Peyer's patch (tissue), 4 donors: ENCODE results near the gene MDC1. TPM values are rescaled to one million over a fixed set of nuclear protein-coding genes. Genes with fewer than 3 reads are reported as not detected.

ENCODE experiments used
- DNase-seq, 3 donors: peaks; one replicate each; pipeline ENCODE4 v3.0.0-alpha.2; 2017 to 2019
- H3K27ac ChIP-seq, 4 donors: fragments of 200-600 bp; sonication (generic); one replicate each; pipeline ENCODE4 v1.5.1; 2016 to 2019
- H3K27me3 ChIP-seq, 2 donors: fragments of 200-600 bp; sonication (generic); one replicate each; pipeline ENCODE4 v1.5.1; 2019
- H3K36me3 ChIP-seq, 3 donors: fragments of 200-600 bp; sonication (generic); one replicate each; pipeline ENCODE4 v1.5.1; 2016 to 2019
- H3K4me1 ChIP-seq, 4 donors: fragments of 200-600 bp; sonication (generic); one replicate each; pipeline ENCODE4 v1.5.1; 2016 to 2019
- H3K4me3 ChIP-seq, 4 donors: fragments of 200-600 bp; sonication (generic); 1 replicate in 3 of 4; 2 replicates in 1 of 4; pipeline ENCODE4 v1.5.1; 2016 to 2019; ENCODE audit warnings: mild to moderate bottlenecking in 1 of 4
- H3K9me3 ChIP-seq, 4 donors: fragments of 200-600 bp; sonication (generic); one replicate each; pipeline ENCODE4 v1.5.1; 2016 to 2019; ENCODE audit warnings: mild to moderate bottlenecking in 1 of 4
- POLR2A ChIP-seq, 2 donors: fragments of 450-650 bp; IDR thresholded peaks; one replicate each; pipeline ENCODE4 v1.5.1; 2017; ENCODE audit warnings: antibody characterized with exemption in 2 of 2, mild to moderate bottlenecking in 2 of 2, moderate library complexity in 2 of 2
- total RNA-seq, 4 donors: library from RNA; depleted of rRNA; stranded (reverse); fragments of >200 nt; gene quantifications; one replicate each; pipeline ENCODE4 v1.1.0, GENCODE V29; 2016
- TF ChIP-seq, protein P1 (sequence below), 6 experiments: fragments of 450-650 bp in 4 of 6; fragments of 200-600 bp in 2 of 6; sonication (generic) in 1 of 6; IDR thresholded peaks; one replicate each; pipeline ENCODE4 v1.5.1; 2017 to 2019; ENCODE audit warnings: antibody characterized with exemption in 6 of 6, mild to moderate bottlenecking in 3 of 6, moderate library complexity in 1 of 6

The MDC1 gene
- total RNA-seq, 4 donors from 2014 or later, result 7.5 to 51.2 (median 19.4) TPM

DNA sequence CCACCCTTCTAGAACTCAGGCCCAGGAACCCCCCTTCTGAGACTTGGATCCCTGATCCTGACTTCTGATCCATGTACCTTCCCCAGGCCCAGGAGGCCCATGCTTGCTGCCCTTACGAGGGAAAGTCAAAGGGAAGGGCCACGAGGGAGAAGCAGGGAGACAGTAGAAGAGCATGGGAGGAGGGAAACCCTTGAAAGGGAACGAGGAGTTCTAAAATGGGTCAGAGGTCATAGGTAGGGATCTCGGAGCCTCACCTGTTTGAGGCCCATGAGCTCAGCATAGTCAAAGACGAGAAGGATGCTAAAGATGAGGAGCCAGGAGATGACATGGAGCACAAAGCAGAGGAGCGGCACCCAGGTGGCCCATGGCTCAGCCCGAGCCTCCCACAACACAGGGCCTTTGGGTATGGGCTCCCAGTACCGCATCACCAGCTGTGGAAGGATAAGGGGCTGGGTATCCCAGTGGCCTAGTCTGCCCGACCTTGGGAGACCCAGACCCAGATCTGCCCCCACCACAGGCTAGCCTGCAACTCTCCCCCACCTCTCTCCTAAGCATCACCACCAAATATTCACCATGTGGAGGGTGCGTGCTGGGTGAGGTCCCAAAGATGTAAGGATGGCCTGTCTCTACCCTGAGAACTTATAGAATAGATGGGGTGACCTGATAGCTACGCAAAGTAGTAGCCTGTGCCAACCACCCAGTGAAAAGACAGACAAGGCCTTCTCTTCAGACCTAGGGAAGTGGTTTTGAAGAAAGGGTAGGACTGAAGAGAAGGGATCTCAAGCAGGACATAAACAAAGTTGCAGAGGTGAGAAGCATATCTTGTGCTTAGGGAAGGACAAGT is 27.8 kb downstream of the MDC1 start:
- peak overlapping the region; percentile 86 to 98 (median 94) for H3K27ac ChIP-seq

DNA sequence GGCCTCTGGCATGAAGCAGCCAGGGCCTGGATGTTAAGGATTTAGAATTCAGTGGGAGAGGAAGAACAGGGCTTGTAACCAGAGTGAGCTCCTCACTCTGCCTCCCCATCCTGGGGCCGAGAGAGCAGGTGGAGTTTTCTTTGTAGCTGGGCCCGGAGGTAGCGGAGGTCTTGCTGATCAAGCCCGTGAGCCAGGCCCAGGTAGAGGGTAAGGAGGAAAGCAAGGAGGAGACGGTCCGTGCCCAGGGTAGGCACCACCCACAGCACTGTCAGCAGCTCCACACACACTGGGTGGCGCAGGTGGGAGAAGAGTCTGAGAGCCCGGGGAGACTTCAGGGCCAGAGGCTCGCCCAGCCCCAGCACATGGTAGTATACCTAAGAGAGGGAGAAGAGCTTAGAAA is 28.5 kb downstream of the MDC1 start:
- H3K27ac ChIP-seq, result peak overlapping the region; percentile 86 to 98 (median 94)
- no peaks in the 10 kb centered on the region for H3K27me3 ChIP-seq
- no peaks in the 10 kb centered on the region for H3K9me3 ChIP-seq
- peaks cover 0 to 40% (median 26%) of the 10 kb centered on the region in 4 donors for H3K4me1 ChIP-seq
- H3K4me3 ChIP-seq, result peak overlapping the region in 1 of 4 donors; percentile 75
- TF ChIP-seq, protein P1, sequence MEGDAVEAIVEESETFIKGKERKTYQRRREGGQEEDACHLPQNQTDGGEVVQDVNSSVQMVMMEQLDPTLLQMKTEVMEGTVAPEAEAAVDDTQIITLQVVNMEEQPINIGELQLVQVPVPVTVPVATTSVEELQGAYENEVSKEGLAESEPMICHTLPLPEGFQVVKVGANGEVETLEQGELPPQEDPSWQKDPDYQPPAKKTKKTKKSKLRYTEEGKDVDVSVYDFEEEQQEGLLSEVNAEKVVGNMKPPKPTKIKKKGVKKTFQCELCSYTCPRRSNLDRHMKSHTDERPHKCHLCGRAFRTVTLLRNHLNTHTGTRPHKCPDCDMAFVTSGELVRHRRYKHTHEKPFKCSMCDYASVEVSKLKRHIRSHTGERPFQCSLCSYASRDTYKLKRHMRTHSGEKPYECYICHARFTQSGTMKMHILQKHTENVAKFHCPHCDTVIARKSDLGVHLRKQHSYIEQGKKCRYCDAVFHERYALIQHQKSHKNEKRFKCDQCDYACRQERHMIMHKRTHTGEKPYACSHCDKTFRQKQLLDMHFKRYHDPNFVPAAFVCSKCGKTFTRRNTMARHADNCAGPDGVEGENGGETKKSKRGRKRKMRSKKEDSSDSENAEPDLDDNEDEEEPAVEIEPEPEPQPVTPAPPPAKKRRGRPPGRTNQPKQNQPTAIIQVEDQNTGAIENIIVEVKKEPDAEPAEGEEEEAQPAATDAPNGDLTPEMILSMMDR (IDR thresholded peaks at IDR 0.05), result no peak
- no peak for TF ChIP-seq POLR2A (IDR thresholded peaks at IDR 0.05)
- DNase-seq, result peak in 2 of 3 donors; percentile 74 to 75
- H3K36me3 ChIP-seq, result no peaks in the 10 kb centered on the region

More for the DNA sequence above, 27.8 kb downstream of the MDC1 start:
- peaks cover 0 to 36% (median 26%) of the 10 kb centered on the region in 4 donors for H3K4me1 ChIP-seq
- no peak overlapping the region for H3K4me3 ChIP-seq
- H3K36me3 ChIP-seq, result no peaks in the 10 kb centered on the region
- H3K9me3 ChIP-seq, result no peaks in the 10 kb centered on the region
- no peaks in the 10 kb centered on the region for H3K27me3 ChIP-seq
- TF ChIP-seq, protein P1 (IDR thresholded peaks at IDR 0.05), result no peak
- TF ChIP-seq POLR2A (IDR thresholded peaks at IDR 0.05), result no peak
- DNase-seq, result no peak

DNA sequence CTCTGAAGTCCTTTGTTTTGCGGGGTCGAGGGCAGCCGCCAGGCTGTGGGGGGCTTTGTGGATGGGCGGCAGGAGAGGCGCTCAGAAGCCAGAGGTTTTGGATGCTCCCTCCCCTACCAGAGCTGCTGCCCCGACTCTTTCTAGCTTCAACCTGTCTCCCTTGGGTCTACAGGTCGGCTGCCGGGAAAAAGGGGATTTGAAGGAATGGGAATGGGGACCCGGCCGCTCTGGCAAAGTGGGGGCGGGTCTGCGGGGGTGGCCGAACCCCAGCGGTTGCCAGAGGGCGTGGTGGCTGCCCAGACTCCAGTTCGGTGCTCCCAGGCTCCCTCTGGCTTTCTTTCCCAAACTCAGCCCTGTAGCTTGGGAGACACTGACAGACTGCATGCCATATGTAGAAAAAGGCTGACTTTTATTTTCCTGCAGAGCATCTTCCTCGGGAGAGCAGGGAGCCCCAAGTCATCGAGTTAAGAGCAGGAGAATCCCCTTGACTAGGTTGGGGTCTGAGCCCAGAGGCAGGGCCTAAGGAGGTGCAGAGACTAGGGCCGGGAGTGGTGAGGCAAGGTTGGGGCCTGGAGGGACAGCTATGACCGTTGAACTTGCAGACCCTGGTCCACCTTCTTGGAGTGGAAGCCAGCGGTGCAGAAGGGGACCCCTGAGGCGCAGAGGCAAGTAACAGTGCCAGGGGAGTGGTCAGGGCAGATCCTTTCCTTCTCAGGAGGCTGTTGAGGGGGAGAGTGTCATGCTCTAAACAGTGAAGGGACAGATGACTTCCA is 29.2 kb downstream of the MDC1 start:
- Histone ChIP-seq H3K9me3 (no peaks in the 10 kb centered on the region), H3K27ac (peak overlapping the region; percentile 86 to 98 (median 94)), H3K27me3 (no peaks in the 10 kb centered on the region), H3K4me3 (peak overlapping the region; percentile 72 to 78 (median 74)), H3K4me1 (peaks cover 0 to 48% (median 26%) of the 10 kb centered on the region in 4 donors), H3K36me3 (no peaks in the 10 kb centered on the region)
- no peak for TF ChIP-seq POLR2A (IDR thresholded peaks at IDR 0.05)
- TF ChIP-seq, protein P1 (IDR thresholded peaks at IDR 0.05), result no peak
- DNase-seq, result no peak

DNA sequence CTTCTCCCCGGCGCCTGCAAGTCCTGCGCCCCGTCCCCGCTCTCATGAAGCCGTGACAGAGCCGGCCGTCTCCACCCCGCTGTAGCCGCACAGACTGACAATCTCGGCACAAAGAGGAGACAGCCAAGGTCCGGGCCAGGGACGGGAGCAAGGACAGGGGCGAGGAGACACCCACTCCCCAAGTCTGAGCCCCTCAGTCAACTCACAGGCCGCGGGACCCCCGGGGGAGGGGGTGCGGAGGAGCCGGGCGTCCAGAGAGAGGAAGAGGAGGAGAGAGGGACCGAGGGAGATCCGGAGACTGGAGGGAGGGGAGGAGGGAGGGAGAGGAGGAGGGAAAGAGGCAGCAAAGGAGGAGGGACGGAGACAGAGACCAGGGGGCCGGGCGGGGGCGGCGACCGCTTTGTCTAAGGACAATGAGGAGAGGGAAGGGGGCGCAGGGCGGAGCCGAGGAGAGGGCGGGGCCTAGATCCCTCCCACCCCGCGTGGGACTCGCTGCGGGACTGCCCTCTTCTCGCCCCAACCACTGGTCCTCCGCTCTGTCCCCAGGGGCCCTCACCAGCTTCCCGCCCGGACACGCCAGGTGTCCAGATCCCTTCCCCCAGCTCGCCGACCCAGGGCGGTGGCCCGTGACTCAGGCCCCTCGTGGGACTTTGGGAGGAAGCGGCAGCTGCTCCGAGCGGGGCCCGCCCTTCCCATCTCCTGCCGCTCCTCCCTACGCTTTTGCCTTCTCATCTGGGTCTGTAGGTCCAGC is 30.0 kb downstream of the MDC1 start:
- peak overlapping the region; percentile 86 to 98 (median 94) for H3K27ac ChIP-seq
- no peaks in the 10 kb centered on the region for H3K27me3 ChIP-seq
- H3K36me3 ChIP-seq, result no peaks in the 10 kb centered on the region
- H3K4me1 ChIP-seq, result peaks cover 0 to 55% (median 26%) of the 10 kb centered on the region in 4 donors
- no peaks in the 10 kb centered on the region for H3K9me3 ChIP-seq
- DNase-seq, result peak; percentile 83 to 96 (median 93)
- H3K4me3 ChIP-seq, result peak overlapping the region; percentile 72 to 78 (median 74)
- TF ChIP-seq, protein P1 (IDR thresholded peaks at IDR 0.05), result no peak
- TF ChIP-seq POLR2A (IDR thresholded peaks at IDR 0.05), result no peak
